ENCODE results near the gene FOXD2. TPM values are rescaled to one million over a fixed set of nuclear protein-coding genes. Genes with fewer than 3 reads are reported as not detected.

The FOXD2 gene
- total and polyA plus RNA-seq, 2 donors (not counting 1 experiment from before 2014, with no cell fraction given): 0.24 to 0.37 TPM

GRCh38 chr1:47478090-47478489 lies 40.2 kb downstream of the FOXD2 start:
- Histone ChIP-seq H2AFZ (ENCODE audit: insufficient read depth, low read depth, low read length, poor library complexity, severe bottlenecking) (no peak overlapping the region), H3K9me3 (ENCODE audit: control extremely low read depth in 1 of 3, control insufficient read depth in 2 of 3, insufficient read depth in 1 of 3, low read length in 2 of 3) (no peaks in the 10 kb centered on the region), H3K4me1 (ENCODE audit: control insufficient read depth in 2 of 2, insufficient read depth in 2 of 2, low read length in 2 of 2) (no peaks in the 10 kb centered on the region), H3K79me2 (ENCODE audit: control insufficient read depth, insufficient read depth, low read length) (no peaks in the 10 kb centered on the region), H3K36me3 (replicated peaks in 1 of 2; ENCODE audit: control extremely low read depth in 1 of 2, control insufficient read depth in 1 of 2, extremely low read depth in 1 of 2, insufficient read depth in 2 of 2, low read length in 1 of 2) (no peaks in the 10 kb centered on the region), H4K20me1 (ENCODE audit: control insufficient read depth, insufficient read depth, low read length, poor library complexity, severe bottlenecking) (no peaks in the 10 kb centered on the region), H3K27ac (ENCODE audit: low read length in 2 of 2) (no peak overlapping the region), H3K27me3 (replicated peaks in 1 of 4; ENCODE audit: control extremely low read depth in 1 of 4, control insufficient read depth in 3 of 4, insufficient read depth in 4 of 4, low read length in 3 of 4) (peaks cover 0 to 4% (median 0%) of the 10 kb centered on the region in 4 experiments), H3K4me3 (ENCODE audit: control extremely low read depth in 1 of 5, extremely low read depth in 1 of 5, insufficient read depth in 1 of 5, low read depth in 2 of 5, low read length in 4 of 5) (no peak overlapping the region), H3K4me2 (replicated peaks; ENCODE audit: low read depth, low read length, poor library complexity, severe bottlenecking) (no peak overlapping the region), H3K9ac (ENCODE audit: low read length) (no peak overlapping the region)
- TF ChIP-seq EZH2 (IDR thresholded peaks at IDR 0.05; ENCODE audit: borderline replicate concordance, insufficient read depth, low read depth, low read length, poor library complexity, severe bottlenecking): no peak
- TF ChIP-seq CTCF (IDR thresholded peaks at IDR 0.05): no peak
- Mint-ChIP-seq H3K27me3 (peaks cover 22% of the 10 kb centered on the region), H3K9me3 (ENCODE audit: insufficient read depth) (no peaks in the 10 kb centered on the region), H3K4me3 (no peak overlapping the region), H3K4me1 (no peaks in the 10 kb centered on the region), H3K27ac (no peak overlapping the region)
- ATAC-seq (ENCODE audit: low read depth) (no peak), DNase-seq (no peak)
- WGBS (ENCODE audit: insufficient coverage): 95% methylated on average over 4 of the region's 9 CpGs
- intact Hi-C loops (cut with micrococcal nuclease): no loop called here
- ChIA-PET CTCF (no interaction called here), POLR2A (no interaction called here)

GRCh38 chr1:47479664-47480063 lies 41.8 kb downstream of the FOXD2 start:
- Histone ChIP-seq H3K36me3 (replicated peaks in 1 of 2; ENCODE audit: control extremely low read depth in 1 of 2, control insufficient read depth in 1 of 2, extremely low read depth in 1 of 2, insufficient read depth in 2 of 2, low read length in 1 of 2) (no peaks in the 10 kb centered on the region), H3K9me3 (ENCODE audit: control extremely low read depth in 1 of 3, control insufficient read depth in 2 of 3, insufficient read depth in 1 of 3, low read length in 2 of 3) (no peaks in the 10 kb centered on the region), H2AFZ (ENCODE audit: insufficient read depth, low read depth, low read length, poor library complexity, severe bottlenecking) (no peak overlapping the region), H3K4me3 (ENCODE audit: control extremely low read depth in 1 of 5, extremely low read depth in 1 of 5, insufficient read depth in 1 of 5, low read depth in 2 of 5, low read length in 4 of 5) (no peak overlapping the region), H3K4me2 (replicated peaks; ENCODE audit: low read depth, low read length, poor library complexity, severe bottlenecking) (no peak overlapping the region), H4K20me1 (ENCODE audit: control insufficient read depth, insufficient read depth, low read length, poor library complexity, severe bottlenecking) (no peaks in the 10 kb centered on the region), H3K27ac (ENCODE audit: low read length in 2 of 2) (no peak overlapping the region), H3K27me3 (replicated peaks in 1 of 4; ENCODE audit: control extremely low read depth in 1 of 4, control insufficient read depth in 3 of 4, insufficient read depth in 4 of 4, low read length in 3 of 4) (peaks cover 0 to 4% (median 0%) of the 10 kb centered on the region in 4 experiments), H3K79me2 (ENCODE audit: control insufficient read depth, insufficient read depth, low read length) (no peaks in the 10 kb centered on the region), H3K4me1 (ENCODE audit: control insufficient read depth in 2 of 2, insufficient read depth in 2 of 2, low read length in 2 of 2) (no peaks in the 10 kb centered on the region), H3K9ac (ENCODE audit: low read length) (no peak overlapping the region)
- Mint-ChIP-seq H3K4me1 (no peaks in the 10 kb centered on the region), H3K27ac (no peak overlapping the region), H3K4me3 (no peak overlapping the region), H3K27me3 (peaks cover 18% of the 10 kb centered on the region), H3K9me3 (ENCODE audit: insufficient read depth) (no peaks in the 10 kb centered on the region)
- ChIA-PET CTCF (no interaction called here), POLR2A (no interaction called here)
- intact Hi-C loops (cut with micrococcal nuclease): no loop called here
- DNase-seq (no peak), ATAC-seq (ENCODE audit: low read depth) (no peak)
- no peak for TF ChIP-seq EZH2 (IDR thresholded peaks at IDR 0.05; ENCODE audit: borderline replicate concordance, insufficient read depth, low read depth, low read length, poor library complexity, severe bottlenecking)
- TF ChIP-seq CTCF (IDR thresholded peaks at IDR 0.05): no peak
- 86% methylated on average over 5 of the region's 6 CpGs for WGBS (ENCODE audit: insufficient coverage)
